Keratinocyte (primary cell): ENCODE results near the gene BCAS3. TPM values are rescaled to one million over a fixed set of nuclear protein-coding genes. Genes with fewer than 3 reads are reported as not detected.

Experiments
- DNase-seq: peaks from one replicate; pipeline ENCODE4 v3.0.0-alpha.2; 2011; ENCODE audit warnings: low read depth, missing footprints, low spot score
- FAIRE-seq: peaks from 2 replicates; lab custom pipeline; 2011; peaks lifted over from hg19 to GRCh38; lab: Jason Lieb, UNC
- H2AFZ ChIP-seq: 2 replicates; pipeline ENCODE4 v1.6.0; 2012; ENCODE audit warnings: low read length, control low read depth, inconsistent platforms; ENCODE audit not compliant: control insufficient read depth
- H3K27ac ChIP-seq: 2 replicates; pipeline ENCODE4 v1.5.1; 2011; ENCODE audit warnings: low read length; ENCODE audit not compliant: control insufficient read depth, insufficient read depth
- H3K27me3 ChIP-seq: 3 replicates; pipeline ENCODE4 v1.6.0; 2011; ENCODE audit warnings: low read length; ENCODE audit not compliant: control insufficient read depth, insufficient read depth; ENCODE audit errors: extremely low read depth
- H3K36me3 ChIP-seq, 2 experiments: 2 replicates in 1 of 2; 3 replicates in 1 of 2; pipeline ENCODE4 v1.5.1; 2011; ENCODE audit warnings: low read length in 2 of 2, mild to moderate bottlenecking in 1 of 2; ENCODE audit not compliant: control insufficient read depth in 2 of 2, insufficient read depth in 2 of 2; ENCODE audit errors: extremely low read depth in 1 of 2
- H3K4me1 ChIP-seq: 3 replicates; pipeline ENCODE4 v1.5.1; 2011; ENCODE audit warnings: low read length; ENCODE audit not compliant: control insufficient read depth, insufficient read depth; ENCODE audit errors: extremely low read depth
- H3K4me2 ChIP-seq: 3 replicates; pipeline ENCODE4 v1.6.0; 2011; ENCODE audit warnings: low read depth, low read length; ENCODE audit not compliant: control insufficient read depth, insufficient read depth; ENCODE audit errors: extremely low read depth
- H3K4me3 ChIP-seq, 3 experiments: fragments of 200-600 bp in 1 of 3; sonication (generic) in 1 of 3; 2 replicates in 2 of 3; 3 replicates in 1 of 3; pipeline ENCODE4 v1.5.1; 2011 to 2016; ENCODE audit warnings: low read length in 3 of 3, mild to moderate bottlenecking in 3 of 3, control low read depth in 2 of 3, inconsistent platforms in 1 of 3, low read depth in 1 of 3, mixed read lengths in 1 of 3, mixed run types in 1 of 3, moderate library complexity in 1 of 3; ENCODE audit not compliant: control insufficient read depth in 2 of 3, insufficient read depth in 2 of 3; ENCODE audit errors: extremely low read depth in 1 of 3
- H3K79me2 ChIP-seq: 2 replicates; pipeline ENCODE4 v1.6.0; 2012; ENCODE audit warnings: low read length; ENCODE audit not compliant: control insufficient read depth, insufficient read depth
- H3K9ac ChIP-seq: 3 replicates; pipeline ENCODE4 v1.6.0; 2011; ENCODE audit warnings: low read length; ENCODE audit not compliant: control insufficient read depth, insufficient read depth; ENCODE audit errors: extremely low read depth
- H3K9me1 ChIP-seq: 3 replicates; pipeline ENCODE4 v1.6.0; 2011; ENCODE audit warnings: low read length; ENCODE audit not compliant: control insufficient read depth, insufficient read depth; ENCODE audit errors: extremely low read depth
- H3K9me3 ChIP-seq: 2 replicates; pipeline ENCODE4 v1.5.1; 2012; ENCODE audit warnings: low read depth, low read length; ENCODE audit not compliant: control insufficient read depth
- H4K20me1 ChIP-seq: 3 replicates; pipeline ENCODE4 v1.6.0; 2011; ENCODE audit warnings: low read length; ENCODE audit not compliant: control insufficient read depth, insufficient read depth; ENCODE audit errors: extremely low read depth
- CTCF ChIP-seq, 3 experiments: IDR thresholded peaks in 1 of 3; conservative IDR thresholded peaks in 1 of 3; optimal IDR thresholded peaks in 1 of 3; 2 replicates in 2 of 3; 3 replicates in 1 of 3; pipeline versions ENCODE3 to v1.5.1; 2011; ENCODE audit warnings: low read length in 3 of 3, mild to moderate bottlenecking in 3 of 3, moderate library complexity in 2 of 3, control low read depth in 1 of 3, inconsistent platforms in 1 of 3; ENCODE audit not compliant: insufficient read depth in 2 of 3; ENCODE audit errors: extremely low read depth in 1 of 3
- EZH2 ChIP-seq: IDR thresholded peaks from one replicate; pipeline ENCODE4 v1.6.1; 2012; ENCODE audit warnings: inconsistent platforms, mild to moderate bottlenecking, low read length, moderate library complexity
- dilution Hi-C: fragments of 300-500 bp; cut with MboI; formaldehyde crosslinking; loops from one replicate; pipeline ENCODE4 v1.7.0; 2020; ENCODE audit warnings: low sequenced_read_pairs; ENCODE audit not compliant: extremely low pct_ligation_motif_present
- polyA plus RNA-seq, 5 experiments: library from polyadenylated mRNA; depleted of rRNA in 3 of 5; stranded (reverse) in 3 of 5; stranded (forward) in 1 of 5; unstranded in 1 of 5; fragments of >200 nt; gene quantifications; 1 replicate in 1 of 5; 2 replicates in 3 of 5; 3 replicates in 1 of 5; pipeline versions ENCODE4 v1.2.1 to v1.2.3, GENCODE V29; 2011 to 2012; ENCODE audit warnings: missing spikeins in 2 of 5, low read depth in 1 of 5, low replicate concordance in 1 of 5

BCAS3 gene
- polyA plus RNA-seq, 1 donor (not counting 4 experiments of a cell fraction or from before 2014, with no cell fraction given) = 11.8 TPM

- no peaks in the 10 kb centered on the region for H3K36me3 ChIP-seq
- no peak overlapping the region for H3K4me3 ChIP-seq
- FAIRE-seq = no peak
- no peaks in the 10 kb centered on the region for H3K9me3 ChIP-seq
- TF ChIP-seq EZH2 (no peak), CTCF (optimal IDR thresholded peaks at IDR 0.05 in 1 of 3, IDR thresholded peaks at IDR 0.05 in 1 of 3, conservative IDR thresholded peaks at IDR 0.05 in 1 of 3; ENCODE audit: extremely low read depth in 1 of 3, insufficient read depth in 2 of 3, low read length in 3 of 3) (no peak)
- no peaks in the 10 kb centered on the region for H3K79me2 ChIP-seq
- dilution Hi-C loops = no loop called here
- H3K4me1 ChIP-seq = no peaks in the 10 kb centered on the region
- H3K4me2 ChIP-seq = no peak overlapping the region
- peaks cover 2% of the 10 kb centered on the region for H4K20me1 ChIP-seq
- H3K27ac ChIP-seq = no peak overlapping the region
- DNase-seq = no peak
- no peaks in the 10 kb centered on the region for H3K9me1 ChIP-seq
- H2AFZ ChIP-seq = no peak overlapping the region
- peaks cover 2% of the 10 kb centered on the region for H3K27me3 ChIP-seq
- no peak overlapping the region for H3K9ac ChIP-seq
Measured at GRCh38 chr17:61384354-61384691, 706.7 kb downstream of the BCAS3 start.

GRCh38 chr17:61384692-61385576 lies 707.3 kb downstream of the BCAS3 start:
- no peaks in the 10 kb centered on the region for H3K79me2 ChIP-seq
- no peak for TF ChIP-seq EZH2
- TF ChIP-seq CTCF (optimal IDR thresholded peaks at IDR 0.05 in 1 of 3, IDR thresholded peaks at IDR 0.05 in 1 of 3, conservative IDR thresholded peaks at IDR 0.05 in 1 of 3; ENCODE audit: extremely low read depth in 1 of 3, insufficient read depth in 2 of 3, low read length in 3 of 3) = no peak
- H3K4me2 ChIP-seq = no peak overlapping the region

More at GRCh38 chr17:61384692-61385576, 707.3 kb downstream of the BCAS3 start:
- Histone ChIP-seq H3K4me3 (no peak overlapping the region), H3K27ac (no peak overlapping the region), H3K27me3 (peaks cover 2% of the 10 kb centered on the region), H4K20me1 (peaks cover 2% of the 10 kb centered on the region), H3K9me3 (no peaks in the 10 kb centered on the region), H3K9me1 (no peaks in the 10 kb centered on the region), H3K4me1 (no peaks in the 10 kb centered on the region), H3K36me3 (no peaks in the 10 kb centered on the region), H3K9ac (no peak overlapping the region), H2AFZ (no peak overlapping the region)
- DNase-seq (no peak), FAIRE-seq (no peak)
- dilution Hi-C loops = no loop called here
